KMS-11 (cell line): ENCODE measurements around the gene LAMTOR1.

ENCODE experiments used
- H2AFZ ChIP-seq: fragments of 200-600 bp; sonication (generic); 2 replicates; pipeline ENCODE4 v1.6.1; 2016; ENCODE audit warnings: antibody characterized with exemption, mixed run types, low read depth
- H3K27ac ChIP-seq: fragments of 200-600 bp; sonication (generic); 2 replicates; pipeline ENCODE4 v1.6.1; 2016; ENCODE audit warnings: mild to moderate bottlenecking, mixed run types
- H3K27me3 ChIP-seq: fragments of 200-600 bp; sonication (generic); 2 replicates; pipeline ENCODE4 v1.6.1; 2017; ENCODE audit warnings: mild to moderate bottlenecking, low read depth, mixed run types, moderate library complexity; ENCODE audit not compliant: insufficient read depth
- H3K36me3 ChIP-seq: fragments of 200-600 bp; sonication (generic); 2 replicates; pipeline ENCODE4 v1.6.1; 2017; ENCODE audit warnings: mild to moderate bottlenecking, mixed run types; ENCODE audit not compliant: insufficient read depth
- H3K4me1 ChIP-seq: fragments of 200-600 bp; sonication (generic); 2 replicates; pipeline ENCODE4 v1.6.1; 2016; ENCODE audit warnings: mild to moderate bottlenecking, low read depth, mixed run types; ENCODE audit not compliant: poor library complexity, severe bottlenecking
- H3K4me2 ChIP-seq: fragments of 200-600 bp; sonication (generic); 2 replicates; pipeline ENCODE4 v1.7.0; 2016; ENCODE audit warnings: mild to moderate bottlenecking, mixed run types
- H3K4me3 ChIP-seq: fragments of 200-600 bp; sonication (generic); IDR thresholded peaks from 2 replicates; pipeline ENCODE4 v1.6.1; 2017; ENCODE audit warnings: low read depth, low read length, mixed read lengths; ENCODE audit not compliant: insufficient read depth
- H3K79me2 ChIP-seq: fragments of 200-600 bp; sonication (generic); 2 replicates; pipeline ENCODE4 v1.6.1; 2016; ENCODE audit warnings: low read depth, mixed run types; ENCODE audit not compliant: insufficient read depth
- H3K9ac ChIP-seq: fragments of 200-600 bp; sonication (generic); 2 replicates; pipeline ENCODE4 v1.6.1; 2016; ENCODE audit warnings: mild to moderate bottlenecking, mixed run types
- H4K20me1 ChIP-seq: fragments of 200-600 bp; sonication (generic); 2 replicates; pipeline ENCODE4 v1.6.1; 2016; ENCODE audit warnings: mild to moderate bottlenecking, mixed run types; ENCODE audit not compliant: insufficient read depth
- CTCF ChIP-seq: fragments of 200-600 bp; sonication (generic); conservative IDR thresholded peaks from 2 replicates; pipeline ENCODE4 v1.6.1; 2017; ENCODE audit warnings: low read depth, mild to moderate bottlenecking, antibody characterized with exemption, low read length, moderate library complexity, mixed read lengths

The LAMTOR1 gene

GRCh38 chr11:72067676-72068075 lies 35.4 kb downstream of the LAMTOR1 start:
- H3K27me3 ChIP-seq = no peaks in the 10 kb centered on the region
- no peaks in the 10 kb centered on the region for H4K20me1 ChIP-seq
- H3K79me2 ChIP-seq = peaks cover 48% of the 10 kb centered on the region
- no peak overlapping the region for H3K9ac ChIP-seq
- no peak for TF ChIP-seq CTCF
- no peaks in the 10 kb centered on the region for H3K36me3 ChIP-seq
- H3K4me1 ChIP-seq = peaks cover 53% of the 10 kb centered on the region
- no peak overlapping the region for H3K27ac ChIP-seq
- H3K4me2 ChIP-seq = no peak overlapping the region
- no peak overlapping the region for H2AFZ ChIP-seq
- H3K4me3 ChIP-seq = no peak overlapping the region

DNA sequence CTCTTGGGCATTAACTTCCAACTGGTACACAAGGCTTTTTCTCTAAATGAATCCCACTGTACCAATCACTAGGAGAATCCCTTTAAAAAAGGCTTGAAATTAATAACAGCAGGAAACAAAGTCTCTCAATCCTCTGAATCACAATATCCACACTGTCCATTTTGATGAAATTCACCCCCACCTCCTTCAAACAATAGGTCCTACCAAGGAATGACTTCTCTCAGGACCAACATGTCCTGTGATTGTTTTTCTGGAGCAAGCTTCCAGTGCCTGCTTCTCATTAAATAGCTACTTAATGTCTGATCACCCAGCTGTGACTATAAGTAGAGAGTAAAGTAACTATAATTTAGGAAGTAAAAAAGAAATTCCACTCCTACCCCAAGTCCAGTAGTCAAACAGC lies 35.8 kb downstream of the LAMTOR1 start:
- Histone ChIP-seq H2AFZ (no peak overlapping the region), H3K27me3 (no peaks in the 10 kb centered on the region), H3K4me2 (no peak overlapping the region), H4K20me1 (no peaks in the 10 kb centered on the region), H3K4me3 (no peak overlapping the region), H3K4me1 (peaks cover 49% of the 10 kb centered on the region), H3K36me3 (no peaks in the 10 kb centered on the region), H3K27ac (no peak overlapping the region), H3K79me2 (peaks cover 44% of the 10 kb centered on the region), H3K9ac (no peak overlapping the region)
- TF ChIP-seq CTCF = no peak

- H2AFZ ChIP-seq = no peak overlapping the region
- no peak for TF ChIP-seq CTCF
- H3K79me2 ChIP-seq = peaks cover 40% of the 10 kb centered on the region
- no peak overlapping the region for H3K4me3 ChIP-seq
- peaks cover 45% of the 10 kb centered on the region for H3K4me1 ChIP-seq
- H3K27ac ChIP-seq = no peak overlapping the region
- H3K27me3 ChIP-seq = no peaks in the 10 kb centered on the region
- H4K20me1 ChIP-seq = no peaks in the 10 kb centered on the region
- H3K36me3 ChIP-seq = no peaks in the 10 kb centered on the region
- no peak overlapping the region for H3K9ac ChIP-seq
- no peak overlapping the region for H3K4me2 ChIP-seq
Measured at GRCh38 chr11:72066855-72067254, 36.2 kb downstream of the LAMTOR1 start.

DNA sequence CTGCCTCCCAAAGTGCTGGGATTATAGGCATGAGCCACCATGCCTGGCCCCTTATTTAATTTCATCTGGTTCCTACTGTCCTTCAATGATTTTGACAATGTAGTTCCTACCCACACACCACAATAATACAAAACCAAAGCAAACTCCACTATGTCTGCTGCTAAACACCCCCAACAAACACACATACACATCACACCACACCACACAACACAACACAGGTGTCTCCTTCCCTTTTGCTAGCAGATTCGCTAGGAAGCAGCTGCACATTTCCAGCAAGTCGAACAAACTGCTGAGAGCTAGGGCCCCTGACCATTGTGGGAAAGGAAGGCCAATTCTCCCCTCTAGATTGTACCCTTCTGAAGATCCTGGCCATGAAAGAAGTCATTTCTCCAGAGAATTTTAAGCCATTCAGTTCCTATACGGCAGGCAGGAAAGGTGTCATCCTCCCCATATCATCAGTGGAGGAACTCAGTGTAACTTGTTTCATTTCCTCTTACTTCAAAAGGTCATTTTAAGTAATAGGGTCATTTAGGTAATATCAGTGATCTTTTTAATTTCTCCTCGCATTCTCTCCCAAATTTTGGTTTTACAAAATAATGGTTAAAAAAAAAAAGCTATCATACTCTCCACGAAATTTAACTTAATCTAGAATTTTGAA lies 41.2 kb downstream of the LAMTOR1 start:
- Histone ChIP-seq H3K9ac (no peak overlapping the region), H3K4me1 (no peaks in the 10 kb centered on the region), H3K4me2 (no peak overlapping the region), H3K36me3 (no peaks in the 10 kb centered on the region), H3K27me3 (no peaks in the 10 kb centered on the region), H3K27ac (no peak overlapping the region), H2AFZ (no peak overlapping the region), H3K79me2 (peaks cover 24% of the 10 kb centered on the region; the same call in 1 of the 2 replicates), H4K20me1 (no peaks in the 10 kb centered on the region), H3K4me3 (no peak overlapping the region)
- TF ChIP-seq CTCF = no peak
